ENCODE results near the gene RPS4Y1. TPM values are rescaled to one million over a fixed set of nuclear protein-coding genes. Genes with fewer than 3 reads are reported as not detected.
"Not testable (repeated sequence)": the region's sequence is repeated elsewhere in the genome, so short reads cannot be mapped to it uniquely, and the experiment has no call there.

Gene RPS4Y1
- total RNA-seq (100 to 1,000 TPM in 3 of 5 donors, 1 to 10 TPM in 1, not detected in 1; 1.3 to 445 (median 405) TPM), total RNA-seq (0 to 143 (median 108) reads per million in 29 experiments)
- 640 TPM for total RNA-seq (2013)

DNA sequence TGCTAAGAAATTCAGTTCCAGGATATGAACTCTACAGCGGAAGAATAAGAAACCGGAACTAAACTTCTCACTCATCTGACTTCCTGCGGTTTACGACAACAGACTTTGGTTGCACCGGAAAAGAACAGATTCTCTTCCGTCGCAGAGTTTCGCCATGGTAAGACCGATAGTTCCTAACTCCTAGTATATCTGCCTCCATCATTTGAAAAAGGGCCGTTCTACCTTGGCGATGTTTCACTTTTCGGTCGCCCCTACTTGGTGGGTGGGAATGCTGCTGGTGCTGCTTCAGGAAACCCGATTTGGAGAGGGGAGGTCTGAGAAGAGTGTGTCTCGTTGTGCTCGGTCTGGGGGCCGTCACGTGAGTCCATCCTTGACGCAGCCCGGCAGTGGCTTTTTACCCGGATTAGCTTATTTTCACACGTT, at the start of gene RPS4Y1:
RPS4Y1 (plus strand) TSS at position 132 of the 423 bp plus-strand sequence; CDS start at position 155, 23 bp downstream.
- ChIA-PET CTCF (no interaction called here), POLR2A (no interaction called here)
- H3K36me3 Mint-ChIP-seq: peaks cover 35% of the 10 kb centered on the region
- DNase-seq: peak in 20 of 35 experiments; percentile 27 to 83 (median 44)
- 0% methylated on average over 1 of the region's 22 CpGs for WGBS (ENCODE audit: insufficient coverage)
- peaks cover 0 to 56% (median 0%) of the 10 kb centered on the region in 3 donors for H3K4me1 Mint-ChIP-seq
- Histone ChIP-seq H3K9me3 (no peaks in the 10 kb centered on the region), H3K36me3 (ENCODE audit: control insufficient read depth in 2 of 2, extremely low read depth in 1 of 2, insufficient read depth in 1 of 2, low read length in 1 of 2) (peaks cover 0 to 35% of the 10 kb centered on the region in 2 donors), H3K27ac (ENCODE audit: low read length) (peak within 1 kb of the TSS; percentile 77), H3K4me1 (ENCODE audit: control insufficient read depth in 1 of 2, extremely low read depth in 1 of 2, insufficient read depth in 2 of 2, low read length in 2 of 2) (peaks cover 0 to 16% of the 10 kb centered on the region in 2 experiments), H3K4me3 (ENCODE audit: control insufficient read depth in 1 of 2, extremely low read depth in 1 of 2, low read length in 1 of 2) (peak within 1 kb of the TSS in 1 of 2 donors; percentile 64), H3K27me3 (replicated peaks in 1 of 2; ENCODE audit: control insufficient read depth in 2 of 2, extremely low read depth in 1 of 2, insufficient read depth in 2 of 2, low read length in 1 of 2) (no peaks in the 10 kb centered on the region)
- no peaks in the 10 kb centered on the region for H3K27me3 Mint-ChIP-seq
- ATAC-seq (replicated peaks in 1 of 4): peak in 2 of 4 experiments; percentile 89 to 95
- H3K27ac Mint-ChIP-seq: peak within 1 kb of the TSS in 1 of 2 donors; percentile 96
- peak within 1 kb of the TSS in 1 of 3 donors; percentile 98 for H3K4me3 Mint-ChIP-seq
- no peaks in the 10 kb centered on the region for H3K9me3 Mint-ChIP-seq

DNA sequence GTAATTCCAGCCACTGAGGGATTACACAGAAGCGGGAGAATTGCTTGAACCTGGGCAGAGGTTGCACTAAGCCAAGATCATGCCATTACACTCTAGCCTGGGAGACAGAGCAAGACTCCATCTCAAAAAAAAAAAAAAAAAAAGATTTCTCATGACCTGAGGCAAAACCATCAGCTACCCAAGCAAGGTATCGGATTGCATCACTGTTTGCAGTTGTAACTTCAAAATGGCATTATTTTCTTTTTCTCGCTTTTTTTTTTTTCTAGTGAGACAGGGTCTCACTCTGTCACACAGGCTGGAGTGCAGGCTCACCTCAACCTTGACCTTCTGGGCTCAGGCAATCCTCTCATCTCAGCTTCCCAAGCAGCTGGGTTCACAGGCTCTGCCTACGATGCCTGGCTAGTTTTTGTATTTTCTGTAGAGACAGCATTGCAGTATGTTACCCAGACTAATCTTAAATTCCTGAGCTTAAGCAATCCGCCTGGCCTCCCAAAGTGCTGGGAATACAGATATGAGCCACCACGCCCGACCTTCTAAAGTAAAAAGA, 44.4 kb upstream of the RPS4Y1 start:
- Histone ChIP-seq H3K36me3 (ENCODE audit: control insufficient read depth in 2 of 2, extremely low read depth in 1 of 2, insufficient read depth in 1 of 2, low read length in 1 of 2) (no peaks in the 10 kb centered on the region), H3K27ac (ENCODE audit: low read length) (no peak overlapping the region), H3K4me1 (ENCODE audit: control insufficient read depth in 1 of 2, extremely low read depth in 1 of 2, insufficient read depth in 2 of 2, low read length in 2 of 2) (no peaks in the 10 kb centered on the region), H3K4me3 (ENCODE audit: control insufficient read depth in 1 of 2, extremely low read depth in 1 of 2, low read length in 1 of 2) (no peak overlapping the region), H3K9me3 (no peaks in the 10 kb centered on the region), H3K27me3 (replicated peaks in 1 of 2; ENCODE audit: control insufficient read depth in 2 of 2, extremely low read depth in 1 of 2, insufficient read depth in 2 of 2, low read length in 1 of 2) (no peaks in the 10 kb centered on the region)
- Mint-ChIP-seq H3K27me3 (peaks cover 0 to 8% of the 10 kb centered on the region in 2 donors), H3K9me3 (no peaks in the 10 kb centered on the region), H3K4me3 (no peak overlapping the region), H3K4me1 (no peaks in the 10 kb centered on the region), H3K27ac (no peak overlapping the region), H3K36me3 (no peaks in the 10 kb centered on the region)
- DNase-seq (no peak), ATAC-seq (replicated peaks in 1 of 4) (no peak)
- ChIA-PET POLR2A (no interaction called here), CTCF (no interaction called here)
- no CpG with 5 or more reads among the region's 7 CpGs for WGBS (ENCODE audit: insufficient coverage)

DNA sequence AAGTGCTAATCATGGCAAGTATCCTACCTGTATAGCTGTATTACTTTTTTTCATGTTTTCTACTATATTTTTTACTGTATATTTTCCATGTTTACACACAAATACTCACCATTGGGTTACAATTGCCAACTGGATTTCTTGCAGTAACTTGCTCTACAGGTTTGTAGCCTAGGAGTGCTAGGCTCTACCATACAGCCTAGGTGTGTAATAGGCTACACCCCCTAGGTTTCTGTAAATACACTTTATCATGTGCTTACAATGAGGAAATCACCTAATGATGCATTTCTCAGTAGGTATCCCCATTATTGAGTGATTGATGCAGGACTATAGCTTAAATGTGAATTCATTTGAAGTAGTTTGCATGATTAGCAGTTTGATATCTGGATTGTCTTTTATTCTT, 43.4 kb upstream of the RPS4Y1 start:
- Histone ChIP-seq H3K4me3 (ENCODE audit: control insufficient read depth in 1 of 2, extremely low read depth in 1 of 2, low read length in 1 of 2) (no peak overlapping the region), H3K9me3 (no peaks in the 10 kb centered on the region), H3K27me3 (replicated peaks in 1 of 2; ENCODE audit: control insufficient read depth in 2 of 2, extremely low read depth in 1 of 2, insufficient read depth in 2 of 2, low read length in 1 of 2) (no peaks in the 10 kb centered on the region), H3K4me1 (ENCODE audit: control insufficient read depth in 1 of 2, extremely low read depth in 1 of 2, insufficient read depth in 2 of 2, low read length in 2 of 2) (no peaks in the 10 kb centered on the region), H3K27ac (ENCODE audit: low read length) (no peak overlapping the region), H3K36me3 (ENCODE audit: control insufficient read depth in 2 of 2, extremely low read depth in 1 of 2, insufficient read depth in 1 of 2, low read length in 1 of 2) (no peaks in the 10 kb centered on the region)
- H3K27ac Mint-ChIP-seq: no peak overlapping the region
- no peak for DNase-seq
- peaks cover 0 to 5% of the 10 kb centered on the region in 2 donors for H3K27me3 Mint-ChIP-seq
- H3K36me3 Mint-ChIP-seq: no peaks in the 10 kb centered on the region
- CTCF ChIA-PET: no interaction called here
- H3K4me3 Mint-ChIP-seq: no peak overlapping the region
- ATAC-seq (replicated peaks in 1 of 4): no peak
- peaks cover 0 to 5% (median 0%) of the 10 kb centered on the region in 3 donors for H3K4me1 Mint-ChIP-seq
- POLR2A ChIA-PET: no interaction called here
- H3K9me3 Mint-ChIP-seq: no peaks in the 10 kb centered on the region

DNA sequence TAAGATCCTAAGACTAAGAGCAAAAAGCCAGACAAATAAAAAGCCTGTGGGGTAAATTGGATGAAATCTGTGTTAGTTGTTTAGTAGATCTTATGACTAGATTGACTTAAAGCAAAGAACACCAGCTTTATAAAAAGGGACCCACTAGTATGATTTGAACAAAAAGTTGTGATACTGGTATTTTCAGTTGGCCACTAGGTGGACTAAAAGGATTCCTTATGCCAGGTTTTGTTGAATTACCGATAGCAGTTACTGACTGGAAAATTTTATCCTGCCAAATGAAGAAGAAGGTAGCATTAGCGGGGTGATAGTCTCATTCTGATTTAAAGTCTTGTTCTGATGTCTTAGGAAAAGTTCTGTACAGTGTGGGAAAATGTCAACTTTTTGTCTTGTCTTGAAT, 41.2 kb upstream of the RPS4Y1 start:
- Mint-ChIP-seq H3K27ac (no peak overlapping the region), H3K27me3 (no peaks in the 10 kb centered on the region), H3K36me3 (no peaks in the 10 kb centered on the region), H3K9me3 (no peaks in the 10 kb centered on the region), H3K4me3 (no peak overlapping the region), H3K4me1 (peaks cover 0 to 5% (median 0%) of the 10 kb centered on the region in 3 donors)
- Histone ChIP-seq H3K9me3 (no peaks in the 10 kb centered on the region), H3K4me3 (ENCODE audit: control insufficient read depth in 1 of 2, extremely low read depth in 1 of 2, low read length in 1 of 2) (no peak overlapping the region), H3K27me3 (replicated peaks in 1 of 2; ENCODE audit: control insufficient read depth in 2 of 2, extremely low read depth in 1 of 2, insufficient read depth in 2 of 2, low read length in 1 of 2) (no peaks in the 10 kb centered on the region), H3K36me3 (ENCODE audit: control insufficient read depth in 2 of 2, extremely low read depth in 1 of 2, insufficient read depth in 1 of 2, low read length in 1 of 2) (no peaks in the 10 kb centered on the region), H3K27ac (ENCODE audit: low read length) (no peak overlapping the region), H3K4me1 (ENCODE audit: control insufficient read depth in 1 of 2, extremely low read depth in 1 of 2, insufficient read depth in 2 of 2, low read length in 2 of 2) (no peaks in the 10 kb centered on the region)
- peak in 1 of 35 experiments; percentile 2 for DNase-seq
- POLR2A ChIA-PET: no interaction called here
- no CpG with 5 or more reads among the region's 2 CpGs for WGBS (ENCODE audit: insufficient coverage)
- no peak for ATAC-seq (replicated peaks in 1 of 4)
- CTCF ChIA-PET: no interaction called here

DNA sequence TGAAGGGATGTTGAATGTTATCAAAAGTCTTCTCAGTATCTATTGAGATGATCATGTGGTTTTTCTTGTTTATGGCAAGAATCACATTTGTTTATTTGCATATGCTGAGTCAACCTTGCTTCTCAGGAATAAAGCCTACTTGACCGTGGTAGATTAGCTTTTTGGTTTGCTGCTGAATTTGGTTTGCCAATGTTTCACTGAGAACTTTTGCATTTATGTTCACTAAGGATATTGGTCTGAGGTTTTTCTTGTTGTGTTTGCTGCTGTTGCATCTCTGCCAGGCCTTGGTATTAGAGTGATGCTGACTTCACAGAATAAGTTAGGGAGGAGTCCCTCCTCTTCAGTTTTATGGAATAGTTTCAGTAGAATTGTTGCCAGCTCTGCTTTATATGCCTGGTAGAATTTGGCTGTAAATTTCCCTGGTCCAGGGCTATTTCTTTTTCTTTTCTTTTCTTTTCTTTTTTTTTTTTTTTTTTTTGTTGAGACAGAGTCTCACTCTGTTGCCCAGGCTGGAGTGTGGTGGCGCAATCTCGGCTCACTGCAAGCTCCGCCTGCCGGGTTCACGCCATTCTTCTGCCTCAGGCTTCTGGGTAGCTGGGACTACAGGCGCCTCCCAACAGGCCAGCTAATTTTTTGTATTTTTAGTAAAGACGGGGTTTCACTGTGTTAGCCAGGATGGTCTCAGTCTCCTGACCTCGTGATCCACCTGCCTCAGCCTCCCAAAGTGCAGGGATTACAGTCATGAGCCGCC, 24.1 kb upstream of the RPS4Y1 start:
- ATAC-seq (replicated peaks in 1 of 4); H3K4me3 ChIP-seq (ENCODE audit: control insufficient read depth in 1 of 2, extremely low read depth in 1 of 2, low read length in 1 of 2); H3K36me3 Mint-ChIP-seq; POLR2A ChIA-PET; H3K4me1 Mint-ChIP-seq; H3K27ac Mint-ChIP-seq; H3K27ac ChIP-seq (ENCODE audit: low read length); H3K4me1 ChIP-seq (ENCODE audit: control insufficient read depth in 1 of 2, extremely low read depth in 1 of 2, insufficient read depth in 2 of 2, low read length in 2 of 2); H3K27me3 Mint-ChIP-seq; H3K27me3 ChIP-seq (replicated peaks in 1 of 2; ENCODE audit: control insufficient read depth in 2 of 2, extremely low read depth in 1 of 2, insufficient read depth in 2 of 2, low read length in 1 of 2); H3K9me3 Mint-ChIP-seq; DNase-seq; H3K36me3 ChIP-seq (ENCODE audit: control insufficient read depth in 2 of 2, extremely low read depth in 1 of 2, insufficient read depth in 1 of 2, low read length in 1 of 2); H3K9me3 ChIP-seq; H3K4me3 Mint-ChIP-seq: not testable (repeated sequence)
- CTCF ChIA-PET: interaction anchor here in 1 of 2 donors (0.5 kb wide), 1 partner anchor 12 kb away, joined by 3 read pairs; no protein-coding TSS in a partner anchor
- no CpG with 5 or more reads among the region's 10 CpGs for WGBS (ENCODE audit: insufficient coverage)

GRCh38 chrY:2824471-2824870, 16.9 kb upstream of the RPS4Y1 start:
- DNase-seq (no peak), ATAC-seq (replicated peaks in 1 of 4) (no peak)
- WGBS (ENCODE audit: insufficient coverage): 100% methylated on average over 1 of the region's 3 CpGs
- H3K36me3 ChIP-seq (ENCODE audit: control insufficient read depth in 2 of 2, extremely low read depth in 1 of 2, insufficient read depth in 1 of 2, low read length in 1 of 2): no peaks in the 10 kb centered on the region
- H3K9me3 Mint-ChIP-seq: no peaks in the 10 kb centered on the region
- no peak overlapping the region for H3K27ac ChIP-seq (ENCODE audit: low read length)
- no peaks in the 10 kb centered on the region for H3K4me1 ChIP-seq (ENCODE audit: control insufficient read depth in 1 of 2, extremely low read depth in 1 of 2, insufficient read depth in 2 of 2, low read length in 2 of 2)
- H3K36me3 Mint-ChIP-seq: no peaks in the 10 kb centered on the region
- H3K9me3 ChIP-seq: no peaks in the 10 kb centered on the region
- H3K4me3 ChIP-seq (ENCODE audit: control insufficient read depth in 1 of 2, extremely low read depth in 1 of 2, low read length in 1 of 2): no peak overlapping the region
- no peak overlapping the region for H3K27ac Mint-ChIP-seq
- no peak overlapping the region for H3K4me3 Mint-ChIP-seq
- ChIA-PET CTCF (no interaction called here), POLR2A (no interaction called here)
- no peaks in the 10 kb centered on the region for H3K27me3 ChIP-seq (replicated peaks in 1 of 2; ENCODE audit: control insufficient read depth in 2 of 2, extremely low read depth in 1 of 2, insufficient read depth in 2 of 2, low read length in 1 of 2)
- H3K27me3 Mint-ChIP-seq: peaks cover 0 to 19% of the 10 kb centered on the region in 2 donors
- H3K4me1 Mint-ChIP-seq: no peaks in the 10 kb centered on the region
